ENCODE measurements around the gene CCM2. TPM values are rescaled to one million over a fixed set of nuclear protein-coding genes. Genes with fewer than 3 reads are reported as not detected.

Gene CCM2
- total RNA-seq, 4 donors from 2014 or later: 41.1 to 46.3 (median 44.0) TPM

DNA sequence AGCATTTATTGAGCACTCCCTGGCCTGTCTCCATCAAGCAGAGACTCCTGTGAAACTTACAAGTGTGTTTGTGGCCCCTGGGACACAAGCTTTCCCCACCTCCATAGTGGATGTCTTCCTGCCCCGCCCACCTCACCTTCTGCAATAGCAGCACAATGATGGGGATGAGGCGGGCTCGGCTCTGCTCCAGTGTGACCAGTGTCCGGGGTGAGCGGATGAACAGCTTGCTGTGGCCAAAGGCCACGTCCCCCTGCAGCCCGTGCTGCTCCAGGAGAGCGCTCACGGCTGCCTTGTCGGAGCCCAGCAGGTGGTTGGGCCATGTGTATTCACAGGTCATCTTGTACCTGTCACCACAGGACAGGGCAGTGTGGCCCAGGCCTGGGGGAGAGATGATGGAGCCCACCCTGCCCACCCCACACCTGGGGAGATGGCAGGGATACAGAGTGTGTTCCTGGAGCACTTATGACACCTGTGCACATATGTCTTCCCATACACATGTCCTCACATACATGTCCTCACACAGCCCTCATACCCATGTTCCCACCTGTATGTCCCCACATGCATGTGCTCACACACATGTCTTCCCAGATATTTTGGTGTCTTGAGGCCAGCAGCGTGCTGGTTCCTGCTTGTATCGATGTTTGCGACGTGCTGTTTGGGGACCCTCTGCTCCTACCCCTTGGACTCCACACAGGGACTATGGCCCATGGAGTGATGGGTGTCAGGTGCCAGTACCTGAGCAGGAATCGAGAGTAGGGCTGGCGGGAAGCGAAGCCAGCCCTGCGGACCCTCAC lies 33.9 kb upstream of the CCM2 start:
- TF ChIP-seq, protein P1, sequence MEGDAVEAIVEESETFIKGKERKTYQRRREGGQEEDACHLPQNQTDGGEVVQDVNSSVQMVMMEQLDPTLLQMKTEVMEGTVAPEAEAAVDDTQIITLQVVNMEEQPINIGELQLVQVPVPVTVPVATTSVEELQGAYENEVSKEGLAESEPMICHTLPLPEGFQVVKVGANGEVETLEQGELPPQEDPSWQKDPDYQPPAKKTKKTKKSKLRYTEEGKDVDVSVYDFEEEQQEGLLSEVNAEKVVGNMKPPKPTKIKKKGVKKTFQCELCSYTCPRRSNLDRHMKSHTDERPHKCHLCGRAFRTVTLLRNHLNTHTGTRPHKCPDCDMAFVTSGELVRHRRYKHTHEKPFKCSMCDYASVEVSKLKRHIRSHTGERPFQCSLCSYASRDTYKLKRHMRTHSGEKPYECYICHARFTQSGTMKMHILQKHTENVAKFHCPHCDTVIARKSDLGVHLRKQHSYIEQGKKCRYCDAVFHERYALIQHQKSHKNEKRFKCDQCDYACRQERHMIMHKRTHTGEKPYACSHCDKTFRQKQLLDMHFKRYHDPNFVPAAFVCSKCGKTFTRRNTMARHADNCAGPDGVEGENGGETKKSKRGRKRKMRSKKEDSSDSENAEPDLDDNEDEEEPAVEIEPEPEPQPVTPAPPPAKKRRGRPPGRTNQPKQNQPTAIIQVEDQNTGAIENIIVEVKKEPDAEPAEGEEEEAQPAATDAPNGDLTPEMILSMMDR (IDR thresholded peaks at IDR 0.05): no peak
- TF ChIP-seq POLR2A (IDR thresholded peaks at IDR 0.05) (no peak), EP300 (IDR thresholded peaks at IDR 0.05) (no peak)

DNA sequence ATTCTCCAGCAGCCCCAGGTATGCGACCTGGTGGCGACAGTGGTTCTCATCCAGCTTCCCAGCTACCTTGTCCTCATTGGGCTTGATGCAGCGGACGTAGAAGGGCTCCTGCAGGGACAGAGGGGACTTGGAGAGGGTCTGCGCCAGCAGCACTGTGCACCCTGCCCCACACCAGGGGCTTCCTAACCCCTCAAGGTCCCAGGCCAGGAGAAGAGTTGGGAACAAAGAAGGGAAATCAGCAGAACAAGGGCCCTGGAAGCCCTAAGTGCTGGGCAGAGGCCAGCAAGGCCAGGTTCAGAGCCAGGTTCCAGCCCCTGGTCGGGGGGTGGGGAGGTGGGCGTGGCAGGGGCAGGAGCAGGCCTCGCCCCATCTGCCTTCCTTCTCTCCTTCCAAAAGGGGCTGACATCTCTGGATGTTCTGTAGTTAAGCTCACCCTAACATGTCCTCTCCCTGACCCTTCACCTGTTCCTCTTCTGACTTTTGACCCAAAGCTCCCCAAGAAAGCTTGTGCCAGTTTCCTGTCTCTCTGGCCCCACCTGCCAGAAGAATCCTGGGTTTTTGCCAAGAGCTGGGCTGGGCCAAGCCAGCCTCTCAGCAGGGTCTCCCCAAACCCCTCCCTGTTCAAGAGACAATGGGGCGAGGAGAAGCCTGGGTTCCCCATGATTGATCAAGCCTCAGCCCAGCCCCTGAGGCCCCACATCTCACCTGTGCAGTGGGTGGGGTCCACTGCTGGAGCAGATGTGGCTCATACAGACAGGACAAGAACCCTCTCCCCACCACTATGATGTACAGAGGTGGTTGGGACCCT lies 33.1 kb upstream of the CCM2 start:
- DNase-seq (ENCODE audit: low spot score in 2 of 2): no peak
- Histone ChIP-seq H3K4me3 (no peak overlapping the region), H3K27ac (no peak overlapping the region), H3K36me3 (no peaks in the 10 kb centered on the region), H3K4me1 (peaks cover 0 to 22% (median 10%) of the 10 kb centered on the region in 4 donors), H3K9me3 (no peaks in the 10 kb centered on the region), H3K27me3 (peaks cover 0 to 6% of the 10 kb centered on the region in 2 donors)
- TF ChIP-seq POLR2A (IDR thresholded peaks at IDR 0.05): no peak
- TF ChIP-seq, protein P1 (IDR thresholded peaks at IDR 0.05): no peak
- TF ChIP-seq EP300 (IDR thresholded peaks at IDR 0.05): no peak
- WGBS, 2 donors: 79 to 86% methylated on average over 9 of the region's 9 CpGs

More for the DNA sequence above, 33.9 kb upstream of the CCM2 start:
- DNase-seq (ENCODE audit: low spot score in 2 of 2): no peak
- Histone ChIP-seq H3K36me3 (no peaks in the 10 kb centered on the region), H3K4me1 (peaks cover 0 to 22% (median 10%) of the 10 kb centered on the region in 4 donors), H3K4me3 (no peak overlapping the region), H3K27ac (no peak overlapping the region), H3K27me3 (peaks cover 0 to 6% of the 10 kb centered on the region in 2 donors), H3K9me3 (no peaks in the 10 kb centered on the region)
- 91 to 95% methylated on average over 18 of the region's 18 CpGs for WGBS, 2 donors

DNA sequence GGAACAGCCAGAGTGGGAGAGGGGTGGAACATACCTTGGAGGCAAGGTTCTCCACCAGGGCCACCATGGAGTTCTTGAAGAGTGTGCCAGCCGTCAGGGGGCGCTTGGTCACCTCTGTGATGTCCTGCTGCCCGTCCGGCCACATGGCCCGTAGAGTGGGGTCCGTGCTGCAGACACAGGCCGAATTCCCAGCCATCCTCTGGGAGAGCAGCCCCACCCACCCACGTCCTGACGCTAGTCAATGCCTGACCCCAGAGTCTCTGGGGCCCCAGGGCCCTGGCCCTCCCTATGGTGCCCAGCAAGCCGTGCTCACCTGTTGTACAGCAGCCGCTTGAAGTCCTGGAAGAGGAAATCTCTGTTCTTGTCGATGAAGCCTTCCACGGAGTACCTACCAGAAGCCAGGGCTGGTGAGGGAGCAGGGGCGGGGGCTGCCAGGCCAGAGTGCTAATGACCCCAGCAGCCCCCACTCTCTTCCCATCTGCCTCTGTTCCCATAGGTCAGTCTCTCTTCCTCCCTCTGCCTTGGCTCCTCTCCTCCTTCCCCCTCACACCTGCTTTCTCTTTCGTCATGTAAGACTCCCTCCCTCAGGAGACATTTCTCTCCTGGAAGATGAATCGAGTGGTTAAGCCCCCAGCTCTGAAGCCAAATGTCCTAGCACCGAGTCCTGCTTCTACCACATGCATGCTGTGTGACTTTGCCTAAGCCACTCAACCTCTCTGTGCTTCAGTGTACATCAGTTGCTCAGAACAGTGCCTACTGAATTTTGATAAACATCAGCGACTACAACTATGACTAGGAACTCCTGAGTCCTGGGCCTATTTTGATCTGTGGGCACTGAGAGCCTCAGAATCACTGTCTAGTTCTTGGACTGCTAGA lies 32.2 kb upstream of the CCM2 start:
- Histone ChIP-seq H3K4me3 (no peak overlapping the region), H3K27me3 (peaks cover 0 to 6% of the 10 kb centered on the region in 2 donors), H3K4me1 (peaks cover 0 to 15% (median 4%) of the 10 kb centered on the region in 4 donors), H3K27ac (no peak overlapping the region), H3K36me3 (no peaks in the 10 kb centered on the region), H3K9me3 (no peaks in the 10 kb centered on the region)
- TF ChIP-seq, protein P1 (IDR thresholded peaks at IDR 0.05): peak in 2 of 5 experiments; percentile 15 to 29
- no peak for TF ChIP-seq POLR2A (IDR thresholded peaks at IDR 0.05)
- no peak for DNase-seq (ENCODE audit: low spot score in 2 of 2)
- WGBS, 2 donors: 52 to 73% methylated on average over 17 to 18 of the region's 18 CpGs

DNA sequence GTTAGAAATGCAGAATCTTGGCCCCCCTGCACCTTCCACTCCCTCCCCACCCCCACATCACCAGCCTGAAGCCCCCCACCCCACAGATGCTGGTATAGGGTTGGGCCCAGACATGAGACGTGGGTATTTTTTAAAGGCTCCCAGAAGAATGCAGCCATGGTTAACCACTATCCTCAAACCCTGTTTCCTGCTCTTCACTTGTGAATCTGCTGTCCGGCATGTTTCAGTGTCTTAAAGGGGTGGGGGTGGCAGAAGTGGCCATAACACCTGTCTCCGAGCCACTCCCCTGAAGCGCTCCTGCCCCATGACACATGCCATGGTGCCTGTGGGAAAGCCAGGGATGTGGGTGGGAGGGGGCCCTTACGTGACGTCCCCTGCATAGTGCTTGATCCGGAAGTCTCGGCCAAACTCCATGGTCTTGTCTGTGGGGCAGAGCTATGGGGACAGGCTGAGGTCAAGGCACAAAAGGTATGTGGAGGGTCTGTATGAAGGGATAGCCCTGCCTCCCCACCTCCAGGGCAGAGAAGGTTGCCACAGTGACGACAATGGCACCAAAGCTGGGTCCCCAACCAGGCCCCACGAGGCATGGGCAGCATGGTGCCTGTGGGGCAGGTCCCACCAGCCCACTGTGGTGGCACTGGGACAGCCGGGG lies 30.8 kb upstream of the CCM2 start:
- Histone ChIP-seq H3K9me3 (no peaks in the 10 kb centered on the region), H3K27me3 (no peaks in the 10 kb centered on the region), H3K27ac (no peak overlapping the region), H3K36me3 (no peaks in the 10 kb centered on the region), H3K4me3 (no peak overlapping the region), H3K4me1 (peaks cover 0 to 11% (median 0%) of the 10 kb centered on the region in 4 donors)
- WGBS, 2 donors: 90 to 93% methylated on average over 9 to 10 of the region's 11 CpGs
- TF ChIP-seq EP300 (IDR thresholded peaks at IDR 0.05): no peak
- TF ChIP-seq POLR2A (IDR thresholded peaks at IDR 0.05): no peak
- TF ChIP-seq, protein P1 (IDR thresholded peaks at IDR 0.05): no peak
- no peak for DNase-seq (ENCODE audit: low spot score in 2 of 2)

Data from tibial nerve (tissue), 4 donors.